HepG2 (cell line): ENCODE results near the gene POLR1E. TPM values are rescaled to one million over a fixed set of nuclear protein-coding genes. Genes with fewer than 3 reads are reported as not detected.

Source experiments
- KDM5A ChIP-seq: fragments of 200-600 bp; sonication (generic); IDR thresholded peaks from 2 replicates; pipeline ENCODE4 v1.7.0; 2018; ENCODE audit warnings: antibody characterized with exemption, mild to moderate bottlenecking, low read length, borderline replicate concordance
- MED1 ChIP-seq: sonication (generic); formaldehyde crosslinking; IDR thresholded peaks from 2 replicates; pipeline ENCODE4 v1.4.0; 2020; ENCODE audit warnings: missing genetic modification reagents
- MIXL1 ChIP-seq: IDR thresholded peaks from 2 replicates; pipeline ENCODE4 v1.6.1; 2016
- SMAD3 ChIP-seq: sonication (generic); formaldehyde crosslinking; IDR thresholded peaks from 2 replicates; pipeline ENCODE4 v1.4.0; 2020; ENCODE audit warnings: missing genetic modification reagents
- STAT5B ChIP-seq: sonication (generic); formaldehyde crosslinking; IDR thresholded peaks from 2 replicates; pipeline ENCODE4 v1.4.0; 2020; ENCODE audit warnings: missing genetic modification reagents
- ZNF776 ChIP-seq: sonication (generic); formaldehyde crosslinking; IDR thresholded peaks from 2 replicates; pipeline ENCODE4 v1.4.0; 2020; ENCODE audit warnings: mild to moderate bottlenecking, missing genetic modification reagents
- ZNF788 ChIP-seq: sonication (generic); formaldehyde crosslinking; IDR thresholded peaks from 2 replicates; pipeline ENCODE4 v1.5.0; 2020; ENCODE audit warnings: mild to moderate bottlenecking, missing genetic modification reagents, borderline replicate concordance
- ZNF883 ChIP-seq: sonication (generic); formaldehyde crosslinking; IDR thresholded peaks from 2 replicates; pipeline ENCODE4 v1.5.1; 2020; ENCODE audit warnings: mild to moderate bottlenecking, missing genetic modification reagents; ENCODE audit errors: not compliant biosample characterization
- ZNF891 ChIP-seq: sonication (generic); formaldehyde crosslinking; IDR thresholded peaks from 2 replicates; pipeline ENCODE4 v1.5.0; 2020; ENCODE audit warnings: mild to moderate bottlenecking, missing genetic modification reagents
- ZSCAN29 ChIP-seq: sonication (generic); formaldehyde crosslinking; conservative IDR thresholded peaks from 2 replicates; pipeline ENCODE4 v1.4.0; 2020; ENCODE audit warnings: mild to moderate bottlenecking, missing genetic modification reagents
- polyA plus RNA-seq, 8 experiments: library from polyadenylated mRNA; depleted of rRNA in 3 of 8; stranded (reverse) in 7 of 8; unstranded in 1 of 8; fragments of >200 nt; fragmentation: Illumina TruSeq in 4 of 8; extraction: Trizol in 4 of 8; gene quantifications; 2 replicates each; pipeline versions ENCODE4 v1.2.1 to v1.2.3, GENCODE V29; 2011 to 2016; ENCODE audit warnings: low read depth in 4 of 8, missing spikeins in 1 of 8, mixed read lengths in 1 of 8; ENCODE audit not compliant: insufficient read depth in 1 of 8
- total RNA-seq, 5 experiments: library from RNA; depleted of rRNA; stranded (reverse); fragments of >200 nt; fragmentation: Illumina TruSeq; extraction: Trizol; gene quantifications; 2 replicates each; pipeline ENCODE4 v1.2.3, GENCODE V29; 2016; ENCODE audit warnings: low read depth in 1 of 5
- TF ChIP-seq, protein P1 (sequence below): sonication (generic); formaldehyde crosslinking; IDR thresholded peaks from 2 replicates; pipeline ENCODE4 v1.4.0; 2020; ENCODE audit warnings: missing genetic modification reagents, borderline replicate concordance
- TF ChIP-seq, protein P2 (sequence below): sonication (generic); formaldehyde crosslinking; IDR thresholded peaks from 2 replicates; pipeline ENCODE4 v1.5.0; 2020; ENCODE audit warnings: mild to moderate bottlenecking, missing genetic modification reagents
- TF ChIP-seq, protein P3 (sequence below): sonication (generic); formaldehyde crosslinking; IDR thresholded peaks from 2 replicates; pipeline ENCODE4 v1.5.1; 2020; ENCODE audit warnings: missing genetic modification reagents, mild to moderate bottlenecking, borderline replicate concordance
- TF ChIP-seq, protein P4 (sequence below): sonication (generic); formaldehyde crosslinking; conservative IDR thresholded peaks from 2 replicates; pipeline ENCODE4 v1.4.0; 2020; ENCODE audit warnings: mild to moderate bottlenecking, missing genetic modification reagents, moderate library complexity

POLR1E gene
- total and polyA plus RNA-seq, 2 of the 13 experiments (the other 11 are each of a cell fraction or from before 2014, with no cell fraction given): 23.0 to 37.8 TPM

DNA sequence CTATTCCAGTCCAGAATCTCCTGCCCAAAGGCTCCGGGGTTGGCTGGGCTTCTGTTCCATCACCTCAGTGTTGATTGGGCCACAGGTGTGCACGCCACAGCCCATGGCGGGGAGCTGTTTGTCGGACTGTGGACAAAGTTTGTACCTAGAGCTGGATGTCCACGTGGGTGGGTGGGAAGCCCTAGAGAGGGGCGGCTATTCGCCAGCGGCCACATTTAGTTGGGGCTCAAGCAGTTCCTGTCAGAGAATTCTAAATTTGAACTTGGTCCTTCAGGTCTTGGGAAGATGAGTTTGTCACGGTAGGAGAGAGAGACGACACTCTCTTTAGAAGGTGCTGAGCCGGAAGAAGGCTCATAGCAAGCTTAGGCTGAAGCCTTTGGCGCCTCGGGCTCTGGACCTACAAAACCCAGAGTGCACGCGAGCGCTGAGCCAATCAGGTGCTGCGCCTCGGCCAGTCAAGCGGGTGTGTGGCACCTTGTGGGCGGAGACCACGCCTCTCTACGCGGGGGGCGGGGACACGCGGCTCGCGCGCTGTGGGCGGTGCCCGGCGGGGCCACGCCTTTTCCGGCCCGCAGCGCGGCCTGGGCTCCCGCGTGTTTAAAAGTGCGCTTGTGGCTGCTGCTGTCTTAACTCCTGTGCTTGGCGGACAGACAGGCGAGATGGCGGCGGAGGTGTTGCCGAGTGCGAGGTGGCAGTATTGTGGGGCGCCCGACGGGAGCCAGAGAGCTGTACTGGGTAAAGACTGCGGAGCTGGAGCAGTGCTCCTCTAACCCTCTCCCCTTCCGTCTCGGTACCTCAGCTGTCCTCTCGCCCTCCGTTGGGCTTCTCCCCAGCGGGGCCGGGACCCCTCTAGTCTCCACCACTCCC, at the start of gene POLR1E (continued):
- TF ChIP-seq KDM5A: peak; percentile 55; the same call in 1 of the 2 replicates
- TF ChIP-seq, protein P1, sequence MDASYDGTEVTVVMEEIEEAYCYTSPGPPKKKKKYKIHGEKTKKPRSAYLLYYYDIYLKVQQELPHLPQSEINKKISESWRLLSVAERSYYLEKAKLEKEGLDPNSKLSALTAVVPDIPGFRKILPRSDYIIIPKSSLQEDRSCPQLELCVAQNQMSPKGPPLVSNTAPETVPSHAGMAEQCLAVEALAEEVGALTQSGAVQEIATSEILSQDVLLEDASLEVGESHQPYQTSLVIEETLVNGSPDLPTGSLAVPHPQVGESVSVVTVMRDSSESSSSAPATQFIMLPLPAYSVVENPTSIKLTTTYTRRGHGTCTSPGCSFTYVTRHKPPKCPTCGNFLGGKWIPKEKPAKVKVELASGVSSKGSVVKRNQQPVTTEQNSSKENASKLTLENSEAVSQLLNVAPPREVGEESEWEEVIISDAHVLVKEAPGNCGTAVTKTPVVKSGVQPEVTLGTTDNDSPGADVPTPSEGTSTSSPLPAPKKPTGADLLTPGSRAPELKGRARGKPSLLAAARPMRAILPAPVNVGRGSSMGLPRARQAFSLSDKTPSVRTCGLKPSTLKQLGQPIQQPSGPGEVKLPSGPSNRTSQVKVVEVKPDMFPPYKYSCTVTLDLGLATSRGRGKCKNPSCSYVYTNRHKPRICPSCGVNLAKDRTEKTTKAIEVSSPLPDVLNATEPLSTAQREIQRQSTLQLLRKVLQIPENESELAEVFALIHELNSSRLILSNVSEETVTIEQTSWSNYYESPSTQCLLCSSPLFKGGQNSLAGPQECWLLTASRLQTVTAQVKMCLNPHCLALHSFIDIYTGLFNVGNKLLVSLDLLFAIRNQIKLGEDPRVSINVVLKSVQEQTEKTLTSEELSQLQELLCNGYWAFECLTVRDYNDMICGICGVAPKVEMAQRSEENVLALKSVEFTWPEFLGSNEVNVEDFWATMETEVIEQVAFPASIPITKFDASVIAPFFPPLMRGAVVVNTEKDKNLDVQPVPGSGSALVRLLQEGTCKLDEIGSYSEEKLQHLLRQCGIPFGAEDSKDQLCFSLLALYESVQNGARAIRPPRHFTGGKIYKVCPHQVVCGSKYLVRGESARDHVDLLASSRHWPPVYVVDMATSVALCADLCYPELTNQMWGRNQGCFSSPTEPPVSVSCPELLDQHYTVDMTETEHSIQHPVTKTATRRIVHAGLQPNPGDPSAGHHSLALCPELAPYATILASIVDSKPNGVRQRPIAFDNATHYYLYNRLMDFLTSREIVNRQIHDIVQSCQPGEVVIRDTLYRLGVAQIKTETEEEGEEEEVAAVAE (CRISPR knock-in tag): no peak
- peak; percentile 73; the same call in 1 of the 2 replicates for TF ChIP-seq SMAD3 (CRISPR knock-in tag)
- peak; percentile 74; the same call in 1 of the 2 replicates for TF ChIP-seq ZNF776 (CRISPR knock-in tag)
- TF ChIP-seq, protein P2, sequence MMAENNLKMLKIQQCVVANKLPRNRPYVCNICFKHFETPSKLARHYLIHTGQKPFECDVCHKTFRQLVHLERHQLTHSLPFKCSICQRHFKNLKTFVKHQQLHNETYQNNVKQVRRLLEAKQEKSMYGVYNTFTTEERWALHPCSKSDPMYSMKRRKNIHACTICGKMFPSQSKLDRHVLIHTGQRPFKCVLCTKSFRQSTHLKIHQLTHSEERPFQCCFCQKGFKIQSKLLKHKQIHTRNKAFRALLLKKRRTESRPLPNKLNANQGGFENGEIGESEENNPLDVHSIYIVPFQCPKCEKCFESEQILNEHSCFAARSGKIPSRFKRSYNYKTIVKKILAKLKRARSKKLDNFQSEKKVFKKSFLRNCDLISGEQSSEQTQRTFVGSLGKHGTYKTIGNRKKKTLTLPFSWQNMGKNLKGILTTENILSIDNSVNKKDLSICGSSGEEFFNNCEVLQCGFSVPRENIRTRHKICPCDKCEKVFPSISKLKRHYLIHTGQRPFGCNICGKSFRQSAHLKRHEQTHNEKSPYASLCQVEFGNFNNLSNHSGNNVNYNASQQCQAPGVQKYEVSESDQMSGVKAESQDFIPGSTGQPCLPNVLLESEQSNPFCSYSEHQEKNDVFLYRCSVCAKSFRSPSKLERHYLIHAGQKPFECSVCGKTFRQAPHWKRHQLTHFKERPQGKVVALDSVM (CRISPR knock-in tag): no peak
- no peak for TF ChIP-seq MIXL1 (CRISPR knock-in tag)
- TF ChIP-seq, protein P3, sequence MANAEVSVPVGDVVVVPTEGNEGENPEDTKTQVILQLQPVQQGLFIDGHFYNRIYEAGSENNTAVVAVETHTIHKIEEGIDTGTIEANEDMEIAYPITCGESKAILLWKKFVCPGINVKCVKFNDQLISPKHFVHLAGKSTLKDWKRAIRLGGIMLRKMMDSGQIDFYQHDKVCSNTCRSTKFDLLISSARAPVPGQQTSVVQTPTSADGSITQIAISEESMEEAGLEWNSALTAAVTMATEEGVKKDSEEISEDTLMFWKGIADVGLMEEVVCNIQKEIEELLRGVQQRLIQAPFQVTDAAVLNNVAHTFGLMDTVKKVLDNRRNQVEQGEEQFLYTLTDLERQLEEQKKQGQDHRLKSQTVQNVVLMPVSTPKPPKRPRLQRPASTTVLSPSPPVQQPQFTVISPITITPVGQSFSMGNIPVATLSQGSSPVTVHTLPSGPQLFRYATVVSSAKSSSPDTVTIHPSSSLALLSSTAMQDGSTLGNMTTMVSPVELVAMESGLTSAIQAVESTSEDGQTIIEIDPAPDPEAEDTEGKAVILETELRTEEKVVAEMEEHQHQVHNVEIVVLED (CRISPR knock-in tag): peak; percentile 95
- no peak for TF ChIP-seq ZNF883 (CRISPR knock-in tag)
- peak; percentile 43 for TF ChIP-seq MED1
- no peak for TF ChIP-seq STAT5B
- TF ChIP-seq ZNF891 (CRISPR knock-in tag): 0 out of 2 replicates have a peak, but pooled peaks have one; percentile 28
- TF ChIP-seq ZSCAN29: peak; percentile 54; the same call in 1 of the 2 replicates
- peak; percentile 56; the same call in 1 of the 2 replicates for TF ChIP-seq ZNF788 (CRISPR knock-in tag)
- TF ChIP-seq, protein P4, sequence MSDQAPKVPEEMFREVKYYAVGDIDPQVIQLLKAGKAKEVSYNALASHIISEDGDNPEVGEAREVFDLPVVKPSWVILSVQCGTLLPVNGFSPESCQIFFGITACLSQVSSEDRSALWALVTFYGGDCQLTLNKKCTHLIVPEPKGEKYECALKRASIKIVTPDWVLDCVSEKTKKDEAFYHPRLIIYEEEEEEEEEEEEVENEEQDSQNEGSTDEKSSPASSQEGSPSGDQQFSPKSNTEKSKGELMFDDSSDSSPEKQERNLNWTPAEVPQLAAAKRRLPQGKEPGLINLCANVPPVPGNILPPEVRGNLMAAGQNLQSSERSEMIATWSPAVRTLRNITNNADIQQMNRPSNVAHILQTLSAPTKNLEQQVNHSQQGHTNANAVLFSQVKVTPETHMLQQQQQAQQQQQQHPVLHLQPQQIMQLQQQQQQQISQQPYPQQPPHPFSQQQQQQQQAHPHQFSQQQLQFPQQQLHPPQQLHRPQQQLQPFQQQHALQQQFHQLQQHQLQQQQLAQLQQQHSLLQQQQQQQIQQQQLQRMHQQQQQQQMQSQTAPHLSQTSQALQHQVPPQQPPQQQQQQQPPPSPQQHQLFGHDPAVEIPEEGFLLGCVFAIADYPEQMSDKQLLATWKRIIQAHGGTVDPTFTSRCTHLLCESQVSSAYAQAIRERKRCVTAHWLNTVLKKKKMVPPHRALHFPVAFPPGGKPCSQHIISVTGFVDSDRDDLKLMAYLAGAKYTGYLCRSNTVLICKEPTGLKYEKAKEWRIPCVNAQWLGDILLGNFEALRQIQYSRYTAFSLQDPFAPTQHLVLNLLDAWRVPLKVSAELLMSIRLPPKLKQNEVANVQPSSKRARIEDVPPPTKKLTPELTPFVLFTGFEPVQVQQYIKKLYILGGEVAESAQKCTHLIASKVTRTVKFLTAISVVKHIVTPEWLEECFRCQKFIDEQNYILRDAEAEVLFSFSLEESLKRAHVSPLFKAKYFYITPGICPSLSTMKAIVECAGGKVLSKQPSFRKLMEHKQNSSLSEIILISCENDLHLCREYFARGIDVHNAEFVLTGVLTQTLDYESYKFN (CRISPR knock-in tag): peak; percentile 51; the same call in 1 of the 2 replicates
